ENCODE measurements around the gene IL17C. TPM values are rescaled to one million over a fixed set of nuclear protein-coding genes. Genes with fewer than 3 reads are reported as not detected.

The IL17C gene
- total and polyA plus RNA-seq, 2 of the 8 experiments (the other 6 are each of a cell fraction or from before 2014, with no cell fraction given): 1.1 to 1.9 TPM

GRCh38 chr16:88659160-88659559 lies 20.8 kb downstream of the IL17C start (continued):
- TF ChIP-seq, protein P1, sequence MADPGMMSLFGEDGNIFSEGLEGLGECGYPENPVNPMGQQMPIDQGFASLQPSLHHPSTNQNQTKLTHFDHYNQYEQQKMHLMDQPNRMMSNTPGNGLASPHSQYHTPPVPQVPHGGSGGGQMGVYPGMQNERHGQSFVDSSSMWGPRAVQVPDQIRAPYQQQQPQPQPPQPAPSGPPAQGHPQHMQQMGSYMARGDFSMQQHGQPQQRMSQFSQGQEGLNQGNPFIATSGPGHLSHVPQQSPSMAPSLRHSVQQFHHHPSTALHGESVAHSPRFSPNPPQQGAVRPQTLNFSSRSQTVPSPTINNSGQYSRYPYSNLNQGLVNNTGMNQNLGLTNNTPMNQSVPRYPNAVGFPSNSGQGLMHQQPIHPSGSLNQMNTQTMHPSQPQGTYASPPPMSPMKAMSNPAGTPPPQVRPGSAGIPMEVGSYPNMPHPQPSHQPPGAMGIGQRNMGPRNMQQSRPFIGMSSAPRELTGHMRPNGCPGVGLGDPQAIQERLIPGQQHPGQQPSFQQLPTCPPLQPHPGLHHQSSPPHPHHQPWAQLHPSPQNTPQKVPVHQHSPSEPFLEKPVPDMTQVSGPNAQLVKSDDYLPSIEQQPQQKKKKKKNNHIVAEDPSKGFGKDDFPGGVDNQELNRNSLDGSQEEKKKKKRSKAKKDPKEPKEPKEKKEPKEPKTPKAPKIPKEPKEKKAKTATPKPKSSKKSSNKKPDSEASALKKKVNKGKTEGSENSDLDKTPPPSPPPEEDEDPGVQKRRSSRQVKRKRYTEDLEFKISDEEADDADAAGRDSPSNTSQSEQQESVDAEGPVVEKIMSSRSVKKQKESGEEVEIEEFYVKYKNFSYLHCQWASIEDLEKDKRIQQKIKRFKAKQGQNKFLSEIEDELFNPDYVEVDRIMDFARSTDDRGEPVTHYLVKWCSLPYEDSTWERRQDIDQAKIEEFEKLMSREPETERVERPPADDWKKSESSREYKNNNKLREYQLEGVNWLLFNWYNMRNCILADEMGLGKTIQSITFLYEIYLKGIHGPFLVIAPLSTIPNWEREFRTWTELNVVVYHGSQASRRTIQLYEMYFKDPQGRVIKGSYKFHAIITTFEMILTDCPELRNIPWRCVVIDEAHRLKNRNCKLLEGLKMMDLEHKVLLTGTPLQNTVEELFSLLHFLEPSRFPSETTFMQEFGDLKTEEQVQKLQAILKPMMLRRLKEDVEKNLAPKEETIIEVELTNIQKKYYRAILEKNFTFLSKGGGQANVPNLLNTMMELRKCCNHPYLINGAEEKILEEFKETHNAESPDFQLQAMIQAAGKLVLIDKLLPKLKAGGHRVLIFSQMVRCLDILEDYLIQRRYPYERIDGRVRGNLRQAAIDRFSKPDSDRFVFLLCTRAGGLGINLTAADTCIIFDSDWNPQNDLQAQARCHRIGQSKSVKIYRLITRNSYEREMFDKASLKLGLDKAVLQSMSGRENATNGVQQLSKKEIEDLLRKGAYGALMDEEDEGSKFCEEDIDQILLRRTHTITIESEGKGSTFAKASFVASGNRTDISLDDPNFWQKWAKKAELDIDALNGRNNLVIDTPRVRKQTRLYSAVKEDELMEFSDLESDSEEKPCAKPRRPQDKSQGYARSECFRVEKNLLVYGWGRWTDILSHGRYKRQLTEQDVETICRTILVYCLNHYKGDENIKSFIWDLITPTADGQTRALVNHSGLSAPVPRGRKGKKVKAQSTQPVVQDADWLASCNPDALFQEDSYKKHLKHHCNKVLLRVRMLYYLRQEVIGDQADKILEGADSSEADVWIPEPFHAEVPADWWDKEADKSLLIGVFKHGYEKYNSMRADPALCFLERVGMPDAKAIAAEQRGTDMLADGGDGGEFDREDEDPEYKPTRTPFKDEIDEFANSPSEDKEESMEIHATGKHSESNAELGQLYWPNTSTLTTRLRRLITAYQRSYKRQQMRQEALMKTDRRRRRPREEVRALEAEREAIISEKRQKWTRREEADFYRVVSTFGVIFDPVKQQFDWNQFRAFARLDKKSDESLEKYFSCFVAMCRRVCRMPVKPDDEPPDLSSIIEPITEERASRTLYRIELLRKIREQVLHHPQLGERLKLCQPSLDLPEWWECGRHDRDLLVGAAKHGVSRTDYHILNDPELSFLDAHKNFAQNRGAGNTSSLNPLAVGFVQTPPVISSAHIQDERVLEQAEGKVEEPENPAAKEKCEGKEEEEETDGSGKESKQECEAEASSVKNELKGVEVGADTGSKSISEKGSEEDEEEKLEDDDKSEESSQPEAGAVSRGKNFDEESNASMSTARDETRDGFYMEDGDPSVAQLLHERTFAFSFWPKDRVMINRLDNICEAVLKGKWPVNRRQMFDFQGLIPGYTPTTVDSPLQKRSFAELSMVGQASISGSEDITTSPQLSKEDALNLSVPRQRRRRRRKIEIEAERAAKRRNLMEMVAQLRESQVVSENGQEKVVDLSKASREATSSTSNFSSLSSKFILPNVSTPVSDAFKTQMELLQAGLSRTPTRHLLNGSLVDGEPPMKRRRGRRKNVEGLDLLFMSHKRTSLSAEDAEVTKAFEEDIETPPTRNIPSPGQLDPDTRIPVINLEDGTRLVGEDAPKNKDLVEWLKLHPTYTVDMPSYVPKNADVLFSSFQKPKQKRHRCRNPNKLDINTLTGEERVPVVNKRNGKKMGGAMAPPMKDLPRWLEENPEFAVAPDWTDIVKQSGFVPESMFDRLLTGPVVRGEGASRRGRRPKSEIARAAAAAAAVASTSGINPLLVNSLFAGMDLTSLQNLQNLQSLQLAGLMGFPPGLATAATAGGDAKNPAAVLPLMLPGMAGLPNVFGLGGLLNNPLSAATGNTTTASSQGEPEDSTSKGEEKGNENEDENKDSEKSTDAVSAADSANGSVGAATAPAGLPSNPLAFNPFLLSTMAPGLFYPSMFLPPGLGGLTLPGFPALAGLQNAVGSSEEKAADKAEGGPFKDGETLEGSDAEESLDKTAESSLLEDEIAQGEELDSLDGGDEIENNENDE (IDR thresholded peaks at IDR 0.05; ENCODE audit: insufficient replicate concordance, low read length): no peak
- TF ChIP-seq CBX8 (IDR thresholded peaks at IDR 0.05; ENCODE audit: borderline replicate concordance, low read depth, low read length): no peak
- no peak for TF ChIP-seq CTBP2 (IDR thresholded peaks at IDR 0.05; ENCODE audit: borderline replicate concordance, insufficient read depth, insufficient read length, low read length)
- no peak for TF ChIP-seq YY1 (IDR thresholded peaks at IDR 0.05; ENCODE audit: low read depth, low read length)
- no peak for TF ChIP-seq KDM5A (IDR thresholded peaks at IDR 0.05; ENCODE audit: low read length)
- TF ChIP-seq, protein P2, sequence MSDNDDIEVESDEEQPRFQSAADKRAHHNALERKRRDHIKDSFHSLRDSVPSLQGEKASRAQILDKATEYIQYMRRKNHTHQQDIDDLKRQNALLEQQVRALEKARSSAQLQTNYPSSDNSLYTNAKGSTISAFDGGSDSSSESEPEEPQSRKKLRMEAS (IDR thresholded peaks at IDR 0.05): no peak
- no peak for TF ChIP-seq TAF1 (IDR thresholded peaks at IDR 0.05; ENCODE audit: low read depth, low read length)
- TF ChIP-seq SAP30 (IDR thresholded peaks at IDR 0.05; ENCODE audit: insufficient read depth, insufficient replicate concordance, low read length): no peak
- no peak for TF ChIP-seq EZH2 (IDR thresholded peaks at IDR 0.05; ENCODE audit: low read depth, low read length, severe bottlenecking)
- TF ChIP-seq TAF7 (optimal IDR thresholded peaks at IDR 0.05; ENCODE audit: borderline replicate concordance, low read depth, low read length): no peak
- no peak for TF ChIP-seq TCF12 (IDR thresholded peaks at IDR 0.05; ENCODE audit: low read depth, low read length)
- no peak for TF ChIP-seq FOSL1 (IDR thresholded peaks at IDR 0.05; ENCODE audit: insufficient read depth, low read depth, low read length)

Data from H1 (cell line).